AG09309 (cell line): Measurements from ENCODE around the gene NPTXR.

Experiments
- DNase-seq: peaks from one replicate; pipeline ENCODE4 v3.0.0-alpha.2; 2010; ENCODE audit warnings: low read depth
- H3K4me3 ChIP-seq: 2 replicates; pipeline ENCODE4 v1.5.1; 2011; ENCODE audit warnings: mild to moderate bottlenecking, low read depth, low read length, moderate library complexity; ENCODE audit not compliant: control insufficient read depth
- CTCF ChIP-seq: IDR thresholded peaks from 2 replicates; pipeline ENCODE4 v1.5.1; 2011; ENCODE audit warnings: mild to moderate bottlenecking, low read depth, low read length, inconsistent platforms; ENCODE audit not compliant: insufficient read depth, control insufficient read depth; ENCODE audit errors: missing control alignments

NPTXR gene

GRCh38 chr22:38831166-38831945 is 12.5 kb downstream of the NPTXR start:
- TF ChIP-seq CTCF, result no peak
- DNase-seq, result no peak
- no peak overlapping the region for H3K4me3 ChIP-seq

- H3K4me3 ChIP-seq, result no peak overlapping the region
- no peak for TF ChIP-seq CTCF
- DNase-seq, result no peak
These were observed 13.1 kb downstream of the NPTXR start for GRCh38 chr22:38830845-38831108.

GRCh38 chr22:38830026-38830844 is 13.6 kb downstream of the NPTXR start:
- no peak for DNase-seq
- TF ChIP-seq CTCF, result no peak
- no peak overlapping the region for H3K4me3 ChIP-seq

- no peak for DNase-seq
- TF ChIP-seq CTCF, result no peak
- no peak overlapping the region for H3K4me3 ChIP-seq
These were observed 14.3 kb downstream of the NPTXR start for GRCh38 chr22:38829485-38829884.

GRCh38 chr22:38828616-38829205 is 15.1 kb downstream of the NPTXR start:
- H3K4me3 ChIP-seq, result no peak overlapping the region
- TF ChIP-seq CTCF, result no peak
- DNase-seq, result no peak

GRCh38 chr22:38828191-38828590 is 15.6 kb downstream of the NPTXR start:
- H3K4me3 ChIP-seq, result no peak overlapping the region
- DNase-seq, result no peak
- no peak for TF ChIP-seq CTCF
